SK-N-SH (cell line): Measurements from ENCODE around the gene EBLN1. TPM values are rescaled to one million over a fixed set of nuclear protein-coding genes. Genes with fewer than 3 reads are reported as not detected.

Source experiments
- CTCF ChIA-PET: fragments of 300-600, 350-600 bp; formaldehyde crosslinking; extraction: SDS; loops from one replicate; lab custom pipeline; 2021; lab: Yijun Ruan, JAX
- POLR2A ChIA-PET: fragments of 350-600 bp; sonication (Branson Sonifier 250); formaldehyde crosslinking; extraction: SDS; loops from one replicate; lab custom pipeline; 2020; ENCODE audit warnings: antibody characterized with exemption, inconsistent platforms; lab: Yijun Ruan, JAX
- DNase-seq: peaks from one replicate; pipeline ENCODE4 v3.0.0; 2012
- H2AFZ ChIP-seq: fragments of 200-600 bp; sonication (generic); 2 replicates; pipeline ENCODE4 v1.8.1; 2016; ENCODE audit warnings: antibody characterized with exemption, mild to moderate bottlenecking, low read depth
- H3F3A ChIP-seq: fragments of 200-600 bp; sonication (generic); replicated peaks from 2 replicates; pipeline ENCODE3; 2016; ENCODE audit warnings: antibody characterized with exemption, mild to moderate bottlenecking; ENCODE audit not compliant: insufficient read depth
- H3K27ac ChIP-seq, 2 experiments: fragments of 200-500 bp in 1 of 2; fragments of 200-600 bp in 1 of 2; sonication (Bioruptor generic) in 1 of 2; sonication (generic), shearing (Covaris generic) in 1 of 2; 2 replicates each; pipeline versions ENCODE4 v1.5.1 to v1.6.1; 2014 to 2016; ENCODE audit warnings: low read depth in 2 of 2, inconsistent platforms in 1 of 2, low read length in 1 of 2, mild to moderate bottlenecking in 1 of 2, mixed read lengths in 1 of 2
- H3K27me3 ChIP-seq: fragments of 200-600 bp; sonication (generic), shearing (Covaris generic); 2 replicates; pipeline ENCODE4 v1.6.1; 2016; ENCODE audit warnings: mixed run types; ENCODE audit not compliant: insufficient read depth
- H3K36me3 ChIP-seq, 2 experiments: fragments of 200-500 bp in 1 of 2; fragments of 200-600 bp in 1 of 2; sonication (Bioruptor generic) in 1 of 2; sonication (generic) in 1 of 2; replicated peaks in 1 of 2; 2 replicates each; pipeline versions ENCODE3 to v1.5.1; 2014 to 2016; ENCODE audit warnings: low read length in 1 of 2, mild to moderate bottlenecking in 1 of 2; ENCODE audit not compliant: insufficient read depth in 2 of 2, control insufficient read depth in 1 of 2
- H3K4me1 ChIP-seq, 2 experiments: fragments of 200-500 bp in 1 of 2; fragments of 200-600 bp in 1 of 2; sonication (Bioruptor generic) in 1 of 2; sonication (generic), shearing (Covaris generic) in 1 of 2; 2 replicates each; pipeline versions ENCODE4 v1.5.1 to v1.6.1; 2014 to 2016; ENCODE audit warnings: low read depth in 1 of 2, low read length in 1 of 2, mixed run types in 1 of 2; ENCODE audit not compliant: insufficient read depth in 2 of 2, control insufficient read depth in 1 of 2
- H3K4me2 ChIP-seq: fragments of 200-600 bp; sonication (generic), shearing (Covaris generic); 2 replicates; pipeline ENCODE4 v1.6.1; 2017; ENCODE audit warnings: mixed run types
- H3K4me3 ChIP-seq, 2 experiments: fragments of 200-500 bp in 1 of 2; fragments of 200-600 bp in 1 of 2; sonication (Bioruptor generic) in 1 of 2; sonication (generic), shearing (Covaris generic) in 1 of 2; 2 replicates each; pipeline versions ENCODE4 v1.5.1 to v1.8.1; 2014 to 2016; ENCODE audit warnings: low read depth in 2 of 2, inconsistent platforms in 1 of 2, low read length in 1 of 2, mild to moderate bottlenecking in 1 of 2, mixed read lengths in 1 of 2, moderate library complexity in 1 of 2
- H3K79me2 ChIP-seq: fragments of 200-600 bp; sonication (generic); 2 replicates; pipeline ENCODE4 v1.8.1; 2017; ENCODE audit warnings: mild to moderate bottlenecking; ENCODE audit not compliant: insufficient read depth
- H3K9ac ChIP-seq: fragments of 200-600 bp; sonication (generic); 2 replicates; pipeline ENCODE4 v1.6.1; 2017; ENCODE audit warnings: mixed run types
- H3K9me2 ChIP-seq: fragments of 200-600 bp; sonication (generic); 2 replicates; pipeline ENCODE4 v1.6.1; 2017; ENCODE audit warnings: mixed run types
- H3K9me3 ChIP-seq: fragments of 200-600 bp; sonication (generic); 2 replicates; pipeline ENCODE4 v1.6.1; 2017; ENCODE audit warnings: mixed run types, mild to moderate bottlenecking, moderate library complexity
- H4K20me1 ChIP-seq: fragments of 200-600 bp; sonication (generic); 2 replicates; pipeline ENCODE4 v1.6.1; 2017; ENCODE audit warnings: mild to moderate bottlenecking, mixed run types; ENCODE audit not compliant: insufficient read depth
- ELF1 ChIP-seq: IDR thresholded peaks from 2 replicates; pipeline ENCODE4 v1.4.0; 2012
- EP300 ChIP-seq, 2 experiments: IDR thresholded peaks; 2 replicates each; pipeline versions ENCODE4 v1.4.0 to v1.6.1; 2012; ENCODE audit warnings: borderline replicate concordance in 1 of 2, low read depth in 1 of 2, low read length in 1 of 2
- MXI1 ChIP-seq: IDR thresholded peaks from 2 replicates; pipeline ENCODE4 v1.6.1; 2012; ENCODE audit warnings: mild to moderate bottlenecking, low read depth, low read length, improper control_type of control experiment
- NRF1 ChIP-seq: IDR thresholded peaks from 2 replicates; pipeline ENCODE4 v1.6.1; 2012; ENCODE audit warnings: low read depth, mild to moderate bottlenecking, low read length
- SIN3A ChIP-seq: IDR thresholded peaks from 2 replicates; pipeline ENCODE4 v1.6.1; 2012; ENCODE audit warnings: low read depth, mild to moderate bottlenecking, low read length, moderate library complexity, borderline replicate concordance
- TAF1 ChIP-seq: IDR thresholded peaks from 2 replicates; pipeline ENCODE4 v1.6.1; 2012; ENCODE audit warnings: low read depth, mild to moderate bottlenecking, low read length, moderate library complexity, borderline replicate concordance
- TCF12 ChIP-seq: IDR thresholded peaks from 2 replicates; pipeline ENCODE4 v1.4.0; 2012
- TEAD4 ChIP-seq: IDR thresholded peaks from 2 replicates; pipeline ENCODE4 v1.4.0; 2012; ENCODE audit warnings: mild to moderate bottlenecking, borderline replicate concordance; ENCODE audit not compliant: insufficient read depth
- YY1 ChIP-seq: IDR thresholded peaks from 2 replicates; pipeline ENCODE4 v1.4.0; 2012; ENCODE audit warnings: low read depth, mild to moderate bottlenecking
- WGBS: methylation state at CpG from one replicate; pipeline ENCODE4 v1.1.6; 2017; ENCODE audit warnings: low lambda C conversion rate; 5-methylcytosine and 5-hydroxymethylcytosine counted together
- polyA plus RNA-seq, 3 experiments: library from polyadenylated mRNA; depleted of rRNA; stranded (reverse); fragments of >200 nt; gene quantifications; 2 replicates each; pipeline ENCODE4 v1.2.3, GENCODE V29; 2012
- TF ChIP-seq, protein P1 (sequence below): IDR thresholded peaks from 2 replicates; pipeline ENCODE4 v1.4.0; 2012; ENCODE audit warnings: low read depth, borderline replicate concordance

EBLN1 gene
- polyA plus RNA-seq, 1 of the 3 experiments (the other 2 are of a cell fraction), result not detected

DNA sequence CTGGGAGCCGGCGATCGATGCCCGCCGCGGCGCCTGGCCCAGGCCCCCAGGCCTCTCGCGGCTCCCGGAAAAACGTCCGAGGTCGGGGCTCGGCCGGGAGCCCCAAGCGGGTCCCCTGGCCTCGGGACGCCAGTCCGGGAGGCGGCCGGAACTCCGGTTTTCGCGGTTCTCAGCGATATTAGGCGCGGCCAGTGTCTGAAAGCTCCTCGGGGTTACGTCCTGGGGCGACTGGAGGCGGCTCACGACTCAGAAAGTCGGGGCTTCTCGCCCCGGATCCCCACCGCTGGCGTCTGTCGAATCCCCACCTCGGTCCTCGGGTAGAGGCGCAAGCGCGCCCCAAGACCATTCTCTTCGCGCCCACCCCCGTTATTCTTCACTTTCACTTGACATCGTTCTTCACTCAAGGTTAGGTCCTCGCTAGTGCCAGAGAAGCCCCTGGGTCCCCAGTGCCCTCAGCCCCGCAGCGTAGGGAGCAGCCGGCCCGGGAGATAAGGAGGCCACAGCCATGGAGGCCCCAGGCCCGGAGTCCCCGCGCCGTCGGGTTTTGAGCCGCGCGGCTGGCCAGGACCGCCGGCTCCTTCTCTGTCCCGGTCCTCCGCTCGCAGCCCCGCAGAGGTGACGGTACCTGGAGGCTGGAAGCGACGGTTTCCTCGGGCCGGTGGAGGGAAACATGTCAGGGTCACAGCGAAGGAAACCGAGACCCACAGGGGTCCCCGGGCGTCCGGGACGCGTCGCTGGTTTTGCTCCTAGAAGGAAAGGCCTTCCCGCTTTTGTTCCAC lies 35.2 kb upstream of the EBLN1 start:
- H3K4me2 ChIP-seq, result peak overlapping the region; percentile 97; the same call in 1 of the 2 replicates
- TF ChIP-seq TCF12 (no peak), TEAD4 (no peak), TAF1 (no peak), ELF1 (no peak), YY1 (no peak)
- TF ChIP-seq, protein P1, sequence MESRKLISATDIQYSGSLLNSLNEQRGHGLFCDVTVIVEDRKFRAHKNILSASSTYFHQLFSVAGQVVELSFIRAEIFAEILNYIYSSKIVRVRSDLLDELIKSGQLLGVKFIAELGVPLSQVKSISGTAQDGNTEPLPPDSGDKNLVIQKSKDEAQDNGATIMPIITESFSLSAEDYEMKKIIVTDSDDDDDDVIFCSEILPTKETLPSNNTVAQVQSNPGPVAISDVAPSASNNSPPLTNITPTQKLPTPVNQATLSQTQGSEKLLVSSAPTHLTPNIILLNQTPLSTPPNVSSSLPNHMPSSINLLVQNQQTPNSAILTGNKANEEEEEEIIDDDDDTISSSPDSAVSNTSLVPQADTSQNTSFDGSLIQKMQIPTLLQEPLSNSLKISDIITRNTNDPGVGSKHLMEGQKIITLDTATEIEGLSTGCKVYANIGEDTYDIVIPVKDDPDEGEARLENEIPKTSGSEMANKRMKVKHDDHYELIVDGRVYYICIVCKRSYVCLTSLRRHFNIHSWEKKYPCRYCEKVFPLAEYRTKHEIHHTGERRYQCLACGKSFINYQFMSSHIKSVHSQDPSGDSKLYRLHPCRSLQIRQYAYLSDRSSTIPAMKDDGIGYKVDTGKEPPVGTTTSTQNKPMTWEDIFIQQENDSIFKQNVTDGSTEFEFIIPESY, result no peak
- TF ChIP-seq, all 33 proteins: peak for 0
- 92% methylated on average over 62 of the region's 80 CpGs for WGBS
- Histone ChIP-seq H3K27me3 (0 out of 2 replicates have a peak, but pooled peaks cover 4% of the 10 kb centered on the region), H3K79me2 (no peaks in the 10 kb centered on the region), H3K9ac (no peak overlapping the region; the same call in 1 of the 2 replicates), H3K9me3 (no peaks in the 10 kb centered on the region), H3K27ac (no peak overlapping the region), H2AFZ (peak overlapping the region; percentile 99), H4K20me1 (no peaks in the 10 kb centered on the region), H3K4me1 (no peaks in the 10 kb centered on the region; a peak in 1 of 4 replicates), H3K9me2 (no peaks in the 10 kb centered on the region), H3K4me3 (peak overlapping the region; percentile 53 to 62), H3F3A (no peaks in the 10 kb centered on the region), H3K36me3 (no peaks in the 10 kb centered on the region)
- ChIA-PET CTCF (no interaction called here), POLR2A (no interaction called here)
- no peak for DNase-seq

DNA sequence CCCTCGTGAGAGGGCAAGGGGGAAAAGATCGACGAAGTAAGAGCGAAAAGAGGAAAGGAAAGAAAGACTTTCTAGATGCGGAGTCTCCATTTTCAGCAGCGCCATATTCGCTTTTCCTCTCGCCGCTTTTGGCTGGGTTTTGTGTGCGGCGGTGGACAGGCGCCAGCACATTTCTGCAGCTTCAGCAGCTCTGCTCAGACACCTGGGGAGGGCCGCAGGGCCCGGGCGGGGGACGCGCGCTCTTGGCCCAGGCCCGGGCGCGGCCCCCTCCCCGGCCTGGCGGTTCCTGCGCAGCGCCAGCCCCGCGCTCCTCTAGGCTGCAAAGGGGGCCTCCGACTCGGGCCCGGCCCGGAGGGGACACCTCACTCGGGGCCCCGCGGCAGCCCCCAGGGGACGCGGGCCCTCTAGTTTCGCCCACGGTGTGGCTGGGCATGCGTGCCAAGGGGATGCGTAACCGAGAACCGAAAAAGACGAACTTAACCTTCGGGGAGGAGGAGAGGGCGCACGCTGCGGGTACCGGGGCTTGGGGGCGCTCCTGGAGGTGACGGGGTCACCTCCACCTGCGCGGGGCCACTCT lies 34.5 kb upstream of the EBLN1 start:
- Histone ChIP-seq H3K4me3 (peak overlapping the region; percentile 53 to 62), H3F3A (peaks cover 4% of the 10 kb centered on the region), H4K20me1 (no peaks in the 10 kb centered on the region), H3K4me2 (peak overlapping the region; percentile 97), H3K27me3 (no peaks in the 10 kb centered on the region), H3K9me2 (no peaks in the 10 kb centered on the region), H3K4me1 (no peaks in the 10 kb centered on the region; a peak in 1 of 4 replicates), H3K27ac (peak overlapping the region; percentile 36 to 84), H3K79me2 (no peaks in the 10 kb centered on the region), H3K9ac (peak overlapping the region; percentile 83), H3K9me3 (no peaks in the 10 kb centered on the region), H3K36me3 (no peaks in the 10 kb centered on the region), H2AFZ (peak overlapping the region; percentile 99)
- peak; percentile 81 for DNase-seq
- ChIA-PET POLR2A (no interaction called here), CTCF (no interaction called here)
- WGBS, result 12% methylated on average over 37 of the region's 52 CpGs
- TF ChIP-seq SIN3A (no peak), EP300 (IDR thresholded peaks at IDR 0.05; ENCODE audit: borderline replicate concordance in 1 of 2, low read depth in 1 of 2, low read length in 1 of 2) (no peak), YY1 (peak; percentile 74; the same call in 1 of the 2 replicates), MXI1 (no peak), NRF1 (0 out of 2 replicates have a peak, but pooled peaks have one; percentile 13)
